Thymus (tissue), 14 donors: Measurements from ENCODE around the gene SLC4A4. TPM values are rescaled to one million over a fixed set of nuclear protein-coding genes. Genes with fewer than 3 reads are reported as not detected.

Experiments
- DNase-seq, 9 donors: peaks; one replicate each; pipeline ENCODE4 v3.0.0-alpha.2; 2013; ENCODE audit warnings: low spot score in 9 of 9, low read depth in 6 of 9, missing footprints in 1 of 9
- H3K27ac ChIP-seq, 2 donors: one replicate each; pipeline ENCODE4 v1.5.1; 2013; ENCODE audit warnings: control low read depth in 1 of 2, low read depth in 1 of 2, low read length in 1 of 2, mild to moderate bottlenecking in 1 of 2, moderate library complexity in 1 of 2
- H3K27me3 ChIP-seq, 2 donors: one replicate each; pipeline ENCODE4 v1.5.1; 2013; ENCODE audit warnings: low read length in 1 of 2; ENCODE audit not compliant: control insufficient read depth in 2 of 2, insufficient read depth in 1 of 2
- H3K36me3 ChIP-seq, 2 donors: one replicate each; pipeline ENCODE4 v1.5.1; 2013; ENCODE audit warnings: low read length in 1 of 2, mild to moderate bottlenecking in 1 of 2, moderate library complexity in 1 of 2; ENCODE audit not compliant: control insufficient read depth in 2 of 2, insufficient read depth in 2 of 2
- H3K4me1 ChIP-seq, 2 donors: one replicate each; pipeline ENCODE4 v1.5.1; 2013; ENCODE audit warnings: low read length in 2 of 2; ENCODE audit not compliant: control insufficient read depth in 2 of 2, insufficient read depth in 2 of 2
- H3K4me3 ChIP-seq, 2 donors: one replicate each; pipeline ENCODE4 v1.5.1; 2013; ENCODE audit warnings: low read length in 2 of 2, control low read depth in 1 of 2, mild to moderate bottlenecking in 1 of 2
- H3K9me3 ChIP-seq, 2 donors: one replicate each; pipeline ENCODE4 v1.5.1; 2013; ENCODE audit warnings: low read length in 1 of 2, mild to moderate bottlenecking in 1 of 2; ENCODE audit not compliant: control insufficient read depth in 2 of 2, insufficient read depth in 1 of 2
- WGBS: extraction: QIAGEN DNeasy Blood & Tissue Kit; methylation state at CpG from one replicate; pipeline ENCODE4 v1.1.7; 2013; 5-methylcytosine and 5-hydroxymethylcytosine counted together
- long read RNA-seq, 10 donors: transcript quantifications; one replicate each; lab custom pipeline, GENCODE V29; 2026
- polyA plus RNA-seq: library from polyadenylated mRNA; stranded (reverse); fragments of 200-250 nt; gene quantifications from one replicate; pipeline ENCODE4 v1.2.3, GENCODE V29; 2013
- total RNA-seq: library from RNA; stranded (reverse); fragments of 120-200 nt; gene quantifications from one replicate; pipeline ENCODE4 v1.2.4, GENCODE V29; 2013
- donor health status: healthy.

Gene SLC4A4
- 6.8 TPM for total RNA-seq
- polyA plus RNA-seq, result 1.7 TPM
- long read RNA-seq, donor 1, result 0 reads
- long read RNA-seq, donor 2, result 0 reads
- long read RNA-seq, donor 3, result 0 reads
- long read RNA-seq, donor 4, full-length matches to known transcripts, result 1 of 1 reads
- long read RNA-seq, donor 4, partial matches to known transcripts, result 0 of 1 reads
- long read RNA-seq, donor 4, other reads (novel, unspliced or antisense), result 0 of 1 reads
- long read RNA-seq, donor 5, full-length matches to known transcripts, result 1 of 1 reads
- long read RNA-seq, donor 5, partial matches to known transcripts, result 0 of 1 reads
- long read RNA-seq, donor 5, other reads (novel, unspliced or antisense), result 0 of 1 reads
- long read RNA-seq, donor 6, full-length matches to known transcripts, result 1 of 1 reads
- long read RNA-seq, donor 6, partial matches to known transcripts, result 0 of 1 reads
- long read RNA-seq, donor 6, other reads (novel, unspliced or antisense), result 0 of 1 reads
- long read RNA-seq, donor 7, result 0 reads
- long read RNA-seq, donor 8, result 0 reads
- long read RNA-seq, donor 9, result 0 reads
- long read RNA-seq, donor 10, result 0 reads

DNA sequence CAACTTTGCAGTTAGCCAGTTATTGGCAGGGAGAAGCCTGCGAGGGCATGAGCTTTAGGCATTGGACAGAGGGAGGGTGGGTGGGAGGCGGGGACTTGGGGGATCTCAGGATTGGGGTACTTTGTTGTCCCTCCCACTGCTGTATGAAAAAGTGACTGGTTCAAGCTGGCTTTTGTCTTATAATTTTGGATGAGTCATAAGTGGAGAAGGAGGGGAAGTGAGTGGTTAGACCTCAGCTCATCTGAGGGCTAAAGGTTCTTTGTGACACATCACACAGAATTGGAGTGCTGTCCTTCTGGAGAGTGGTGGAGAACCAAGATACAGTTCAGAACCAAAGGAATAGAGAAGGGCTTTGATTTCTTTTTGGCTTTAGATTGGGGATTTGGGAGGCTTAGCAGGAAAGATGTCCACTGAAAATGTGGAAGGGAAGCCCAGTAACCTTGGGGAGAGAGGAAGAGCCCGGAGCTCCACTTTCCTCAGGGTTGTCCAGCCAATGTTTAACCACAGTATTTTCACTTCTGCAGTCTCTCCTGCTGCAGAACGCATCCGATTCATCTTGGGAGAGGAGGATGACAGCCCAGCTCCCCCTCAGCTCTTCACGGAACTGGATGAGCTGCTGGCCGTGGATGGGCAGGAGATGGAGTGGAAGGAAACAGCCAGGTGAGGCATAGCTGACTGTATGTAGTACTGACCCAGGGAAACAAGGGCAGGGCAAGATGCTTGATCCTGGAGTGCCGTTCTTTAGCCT is at the start of gene SLC4A4:
Gene SLC4A4 (plus strand): TSS at position 175 of the 748 bp plus-strand sequence.
- H3K4me3 ChIP-seq, result no peak within 1 kb of the TSS
- no peak within 1 kb of the TSS for H3K27ac ChIP-seq
- WGBS, result 98% methylated on average over 8 of the region's 8 CpGs
- no peaks in the 10 kb centered on the region for H3K9me3 ChIP-seq
- H3K27me3 ChIP-seq, result no peaks in the 10 kb centered on the region
- peak in 1 of 9 donors; percentile 20 for DNase-seq
- H3K36me3 ChIP-seq, result no peaks in the 10 kb centered on the region
- H3K4me1 ChIP-seq, result no peaks in the 10 kb centered on the region

DNA sequence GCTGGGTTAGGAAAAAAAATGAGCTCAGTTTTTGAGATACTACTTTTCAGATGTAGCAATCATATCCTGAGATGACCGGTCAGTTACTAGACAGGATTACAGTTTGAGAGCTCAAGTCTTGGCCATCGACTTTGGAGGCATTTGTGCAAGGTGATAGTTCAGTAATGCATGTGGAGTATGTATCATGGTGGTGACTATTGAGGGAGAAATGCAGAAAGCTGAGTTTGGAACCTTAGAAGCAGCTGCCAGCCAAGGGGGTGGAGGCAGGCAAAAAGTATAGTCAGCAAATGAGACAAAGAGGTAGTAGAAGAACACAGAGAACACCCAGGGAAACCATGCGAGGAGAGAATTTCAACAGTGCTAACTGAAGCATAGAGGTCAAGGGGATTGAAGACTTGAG is 48.7 kb upstream of the SLC4A4 start:
- no peak overlapping the region for H3K27ac ChIP-seq
- H3K4me3 ChIP-seq, result no peak overlapping the region
- no peaks in the 10 kb centered on the region for H3K4me1 ChIP-seq
- H3K36me3 ChIP-seq, result no peaks in the 10 kb centered on the region
- H3K9me3 ChIP-seq, result no peaks in the 10 kb centered on the region
- WGBS, result 95% methylated on average over 3 of the region's 3 CpGs
- no peak for DNase-seq
- no peaks in the 10 kb centered on the region for H3K27me3 ChIP-seq

DNA sequence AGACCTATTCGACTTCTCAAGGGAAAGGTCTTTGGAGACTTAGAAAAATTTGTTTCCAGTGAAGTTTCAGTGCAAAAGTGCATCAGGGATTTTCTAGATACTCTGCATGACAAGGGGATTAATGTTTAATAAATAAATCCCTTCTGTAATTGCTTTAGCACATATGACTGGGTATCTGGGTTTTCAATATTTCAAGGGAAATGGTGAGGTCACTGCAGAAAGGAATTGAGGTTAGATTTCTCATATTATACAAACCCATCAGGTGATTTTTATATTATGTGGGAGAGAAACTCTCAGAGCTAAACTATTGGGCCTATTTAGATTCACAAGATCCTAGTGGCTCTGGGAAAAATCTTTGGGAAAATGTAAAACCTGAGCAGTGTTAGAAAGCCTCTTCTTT is 48.3 kb upstream of the SLC4A4 start:
- no peak overlapping the region for H3K27ac ChIP-seq
- 96% methylated on average over 1 of the region's 1 CpG for WGBS
- H3K27me3 ChIP-seq, result no peaks in the 10 kb centered on the region

DNA sequence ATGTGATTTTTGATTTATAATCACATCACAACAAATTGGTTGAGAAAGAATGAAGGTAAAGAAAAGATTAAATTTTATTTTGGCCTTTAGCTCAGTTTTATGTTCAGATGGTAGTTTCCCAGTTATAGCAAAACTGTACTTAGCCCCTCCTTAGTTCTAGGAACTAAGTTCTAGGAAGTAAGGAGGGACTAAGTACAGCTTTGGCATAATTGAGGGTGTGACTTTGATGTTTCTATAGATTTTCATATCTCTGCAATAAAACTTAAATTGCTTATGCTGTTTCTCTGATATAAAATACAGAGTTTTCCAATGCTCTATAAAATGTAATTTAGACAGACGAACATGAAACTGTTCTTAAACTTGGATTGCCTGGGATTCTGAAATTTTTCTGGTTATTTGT is 46.6 kb upstream of the SLC4A4 start:
- no peaks in the 10 kb centered on the region for H3K27me3 ChIP-seq
- no peak overlapping the region for H3K27ac ChIP-seq
- no peaks in the 10 kb centered on the region for H3K9me3 ChIP-seq
- 99% methylated on average over 1 of the region's 1 CpG for WGBS
- DNase-seq, result no peak
- no peaks in the 10 kb centered on the region for H3K4me1 ChIP-seq
- no peaks in the 10 kb centered on the region for H3K36me3 ChIP-seq
- no peak overlapping the region for H3K4me3 ChIP-seq

More for the DNA sequence above, 48.3 kb upstream of the SLC4A4 start:
- no peaks in the 10 kb centered on the region for H3K4me1 ChIP-seq
- no peak for DNase-seq
- no peaks in the 10 kb centered on the region for H3K9me3 ChIP-seq
- no peak overlapping the region for H3K4me3 ChIP-seq
- H3K36me3 ChIP-seq, result no peaks in the 10 kb centered on the region

DNA sequence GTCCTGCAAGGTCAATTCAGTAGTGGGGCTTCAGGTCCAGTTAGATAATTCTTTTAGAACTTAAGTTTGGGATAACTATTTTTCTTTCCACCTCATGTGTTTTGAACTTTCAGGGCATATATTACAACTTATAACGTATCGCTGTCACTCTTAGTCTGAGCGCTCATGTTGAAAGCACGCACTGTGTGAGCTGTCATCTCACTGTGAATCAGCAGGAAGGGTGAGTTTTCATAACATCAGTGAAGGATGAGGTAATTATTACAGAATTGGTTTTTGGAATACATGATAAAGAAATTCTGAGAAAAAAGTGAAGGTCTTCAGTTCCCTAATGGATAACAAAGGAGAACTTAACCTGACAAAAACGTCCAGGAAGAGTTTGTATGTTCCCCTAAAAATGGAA is 45.1 kb upstream of the SLC4A4 start:
- DNase-seq, result no peak
- Histone ChIP-seq H3K4me3 (no peak overlapping the region), H3K27me3 (no peaks in the 10 kb centered on the region), H3K4me1 (no peaks in the 10 kb centered on the region), H3K9me3 (no peaks in the 10 kb centered on the region), H3K27ac (no peak overlapping the region), H3K36me3 (no peaks in the 10 kb centered on the region)
- 97% methylated on average over 5 of the region's 5 CpGs for WGBS

DNA sequence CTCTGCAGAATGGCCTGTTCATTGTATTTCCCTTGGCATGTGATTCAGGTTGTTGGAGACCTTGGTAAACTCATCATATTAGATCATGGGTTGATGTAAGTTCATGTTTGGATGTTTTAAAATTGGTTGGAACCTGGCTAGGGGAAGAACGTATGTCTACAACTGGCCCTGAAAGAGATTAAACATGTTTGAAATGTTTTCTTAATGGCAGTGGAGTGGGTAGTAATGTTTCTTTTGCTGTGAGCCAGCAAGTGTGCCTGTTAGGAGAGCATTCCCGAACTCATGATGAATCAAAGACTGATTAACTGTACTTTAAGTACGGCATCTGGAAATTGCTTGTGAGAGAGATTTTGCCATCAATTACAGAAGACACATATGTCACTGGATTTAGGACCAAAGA is 44.5 kb upstream of the SLC4A4 start:
- Histone ChIP-seq H3K4me1 (no peaks in the 10 kb centered on the region), H3K4me3 (no peak overlapping the region), H3K27ac (no peak overlapping the region), H3K36me3 (no peaks in the 10 kb centered on the region), H3K9me3 (no peaks in the 10 kb centered on the region), H3K27me3 (no peaks in the 10 kb centered on the region)
- WGBS, result 95% methylated on average over 3 of the region's 3 CpGs
- no peak for DNase-seq

DNA sequence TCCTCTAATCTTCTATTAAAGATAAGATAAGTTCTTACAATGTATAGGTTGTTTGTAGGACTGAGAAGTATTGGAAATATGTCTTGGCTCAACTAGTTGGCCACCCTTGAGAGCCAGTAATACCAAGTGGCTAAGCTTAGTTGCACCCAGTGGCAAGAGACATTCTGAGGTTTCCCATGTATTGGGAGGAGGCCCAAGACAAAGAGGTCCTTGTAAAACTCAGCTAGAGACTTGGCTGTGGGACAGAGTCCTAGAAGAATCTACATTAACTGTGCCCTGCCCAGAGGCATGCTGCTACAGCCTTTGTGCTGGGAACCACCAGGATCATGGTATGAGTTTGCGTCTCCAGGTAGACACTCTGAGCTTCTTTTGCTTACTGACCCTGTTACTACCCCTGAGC is 41.9 kb upstream of the SLC4A4 start:
- Histone ChIP-seq H3K4me1 (no peaks in the 10 kb centered on the region), H3K27me3 (no peaks in the 10 kb centered on the region), H3K4me3 (no peak overlapping the region), H3K36me3 (no peaks in the 10 kb centered on the region), H3K9me3 (no peaks in the 10 kb centered on the region), H3K27ac (no peak overlapping the region)
- WGBS, result 100% methylated on average over 1 of the region's 1 CpG
- no peak for DNase-seq

DNA sequence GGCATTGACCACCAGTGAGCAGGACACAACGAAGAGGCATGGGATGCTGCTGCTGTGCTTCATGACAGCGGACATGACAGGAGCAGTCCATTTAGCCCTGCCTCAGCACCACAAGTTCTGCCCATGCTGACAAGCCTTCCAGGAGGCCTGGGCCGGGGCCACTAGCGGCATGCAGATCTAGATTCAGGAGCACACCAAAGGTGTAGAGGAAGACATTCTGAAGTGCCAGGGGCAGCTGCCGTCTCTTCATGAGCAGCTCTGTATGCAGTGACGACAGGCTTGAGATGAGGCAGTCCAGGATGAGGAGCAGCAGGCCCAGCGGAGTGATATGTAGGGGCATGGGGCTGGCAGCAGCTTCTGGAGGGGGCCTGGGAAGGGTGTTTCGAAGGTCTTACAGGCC is 38.5 kb upstream of the SLC4A4 start:
- WGBS, result 97% methylated on average over 8 of the region's 8 CpGs
- no peak for DNase-seq

DNA sequence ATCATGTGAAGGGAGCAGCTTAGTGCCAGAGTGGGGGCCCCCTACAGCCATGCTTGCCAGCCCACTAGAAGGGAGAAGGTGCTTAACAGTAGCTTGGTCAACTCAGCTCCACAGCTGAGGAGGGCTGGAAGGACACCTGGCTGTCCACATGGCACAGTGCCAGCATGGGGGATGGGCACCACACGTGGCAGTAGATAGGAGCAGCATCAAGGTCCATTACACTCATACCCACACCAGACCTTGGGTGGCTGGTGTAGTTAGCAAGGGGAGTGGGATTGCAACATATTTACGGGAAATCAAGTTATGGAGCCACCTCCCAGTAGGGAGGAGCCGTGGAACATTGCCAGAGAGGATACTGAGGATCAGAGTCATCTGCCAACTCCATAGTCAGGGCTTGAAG is 37.9 kb upstream of the SLC4A4 start:
- WGBS, result 94% methylated on average over 3 of the region's 3 CpGs
- Histone ChIP-seq H3K36me3 (no peaks in the 10 kb centered on the region), H3K9me3 (no peaks in the 10 kb centered on the region), H3K27me3 (no peaks in the 10 kb centered on the region), H3K4me3 (no peak overlapping the region), H3K27ac (no peak overlapping the region), H3K4me1 (no peaks in the 10 kb centered on the region)
- no peak for DNase-seq

More for the DNA sequence above, 38.5 kb upstream of the SLC4A4 start:
- H3K4me3 ChIP-seq, result no peak overlapping the region
- no peaks in the 10 kb centered on the region for H3K27me3 ChIP-seq
- no peaks in the 10 kb centered on the region for H3K36me3 ChIP-seq
- no peaks in the 10 kb centered on the region for H3K4me1 ChIP-seq
- no peaks in the 10 kb centered on the region for H3K9me3 ChIP-seq
- H3K27ac ChIP-seq, result no peak overlapping the region
